HAP-1 (cell line): ENCODE measurements around the gene SLC26A11.
A peak's percentile ranks its signal among the peaks of the same experiment; 100 is the strongest.

Experiments used
- DNase-seq, 2 experiments: peaks; one replicate each; pipeline ENCODE4 v3.0.0-alpha.2; 2016 to 2020; ENCODE audit warnings: low spot score in 2 of 2
- H3K27me3 ChIP-seq: fragments of 250-450 bp; sonication (Bioruptor Pico); 2 replicates; pipeline ENCODE4 v1.5.1; 2020; ENCODE audit warnings: low read depth, mild to moderate bottlenecking, moderate library complexity
- H3K36me3 ChIP-seq: fragments of 250-450 bp; sonication (Bioruptor Pico); replicated peaks from 2 replicates; pipeline ENCODE4 v1.5.1; 2020; ENCODE audit warnings: mild to moderate bottlenecking
- H3K4me1 ChIP-seq: fragments of 250-450 bp; sonication (Bioruptor Pico); 2 replicates; pipeline ENCODE4 v1.5.1; 2020; ENCODE audit warnings: mild to moderate bottlenecking
- H3K4me3 ChIP-seq: fragments of 250-450 bp; sonication (Bioruptor Pico); 2 replicates; pipeline ENCODE4 v1.5.1; 2020; ENCODE audit warnings: mild to moderate bottlenecking, moderate library complexity
- H3K9me3 ChIP-seq: fragments of 250-450 bp; sonication (Bioruptor Pico); 2 replicates; pipeline ENCODE4 v1.5.1; 2020; ENCODE audit warnings: mild to moderate bottlenecking, moderate library complexity
- in situ Hi-C: fragments of 300-500 bp; cut with MboI; formaldehyde crosslinking; loops from 3 replicates; pipeline ENCODE4 v1.14.3; 2020; ENCODE audit warnings: low sequenced_read_pairs, inconsistent platforms, mixed read lengths

Gene SLC26A11

GRCh38 chr17:80260791-80261158 is 40.5 kb downstream of the SLC26A11 start, which contains the start of gene RNF213:
Gene RNF213 (plus strand): TSS chr17:80260852. CDS start chr17:80263682, 2,830 bp downstream.
- in situ Hi-C loops, result no loop called here
- Histone ChIP-seq H3K9me3 (no peaks in the 10 kb centered on the region), H3K4me1 (peaks cover 14% of the 10 kb centered on the region), H3K4me3 (peak within 1 kb of the TSS; percentile 71), H3K36me3 (no peaks in the 10 kb centered on the region; the same call in 1 of the 2 replicates), H3K27me3 (no peaks in the 10 kb centered on the region)
- DNase-seq, result peak; percentile 44 to 72

GRCh38 chr17:80261159-80261894 is 41.1 kb downstream of the SLC26A11 start:
- in situ Hi-C loops, result no loop called here
- peaks cover 14% of the 10 kb centered on the region for H3K4me1 ChIP-seq
- no peaks in the 10 kb centered on the region for H3K9me3 ChIP-seq
- H3K27me3 ChIP-seq, result no peaks in the 10 kb centered on the region
- no peaks in the 10 kb centered on the region; the same call in 1 of the 2 replicates for H3K36me3 ChIP-seq
- DNase-seq, result peak; percentile 61 to 85
- peak overlapping the region; percentile 71 for H3K4me3 ChIP-seq

- H3K4me3 ChIP-seq, result peak overlapping the region; percentile 71
- in situ Hi-C loops, result no loop called here
These were observed 41.7 kb downstream of the SLC26A11 start for GRCh38 chr17:80261895-80262279.

GRCh38 chr17:80262291-80262690 is 42.1 kb downstream of the SLC26A11 start:
- Histone ChIP-seq H3K4me1 (peaks cover 14% of the 10 kb centered on the region), H3K9me3 (no peaks in the 10 kb centered on the region), H3K27me3 (no peaks in the 10 kb centered on the region), H3K36me3 (no peaks in the 10 kb centered on the region; the same call in 1 of the 2 replicates), H3K4me3 (peak overlapping the region; percentile 71; the same call in 1 of the 2 replicates)
- in situ Hi-C loops, result no loop called here
- DNase-seq, result no peak

More at GRCh38 chr17:80261895-80262279, 41.7 kb downstream of the SLC26A11 start:
- H3K27me3 ChIP-seq, result no peaks in the 10 kb centered on the region
- no peaks in the 10 kb centered on the region for H3K9me3 ChIP-seq
- DNase-seq, result no peak
- H3K36me3 ChIP-seq, result no peaks in the 10 kb centered on the region; the same call in 1 of the 2 replicates
- H3K4me1 ChIP-seq, result peaks cover 14% of the 10 kb centered on the region

GRCh38 chr17:80262775-80263244 is 42.6 kb downstream of the SLC26A11 start:
- DNase-seq, result no peak
- Histone ChIP-seq H3K27me3 (no peaks in the 10 kb centered on the region), H3K9me3 (no peaks in the 10 kb centered on the region), H3K4me3 (no peak overlapping the region), H3K36me3 (no peaks in the 10 kb centered on the region; the same call in 1 of the 2 replicates), H3K4me1 (peaks cover 14% of the 10 kb centered on the region)
- in situ Hi-C loops, result no loop called here

GRCh38 chr17:80263253-80264204 is 43.3 kb downstream of the SLC26A11 start:
- in situ Hi-C loops, result no loop called here
- Histone ChIP-seq H3K4me1 (peaks cover 10% of the 10 kb centered on the region), H3K4me3 (no peak overlapping the region), H3K27me3 (no peaks in the 10 kb centered on the region), H3K36me3 (no peaks in the 10 kb centered on the region; the same call in 1 of the 2 replicates), H3K9me3 (no peaks in the 10 kb centered on the region)
- DNase-seq, result no peak

GRCh38 chr17:80264205-80265075 is 44.2 kb downstream of the SLC26A11 start:
- no peaks in the 10 kb centered on the region for H3K9me3 ChIP-seq
- in situ Hi-C loops, result no loop called here
- no peak overlapping the region for H3K4me3 ChIP-seq
- no peak for DNase-seq
- H3K27me3 ChIP-seq, result no peaks in the 10 kb centered on the region
- no peaks in the 10 kb centered on the region; the same call in 1 of the 2 replicates for H3K36me3 ChIP-seq
- peaks cover 10% of the 10 kb centered on the region for H3K4me1 ChIP-seq

GRCh38 chr17:80265205-80266068 is 45.2 kb downstream of the SLC26A11 start:
- H3K27me3 ChIP-seq, result no peaks in the 10 kb centered on the region
- no peaks in the 10 kb centered on the region for H3K9me3 ChIP-seq
- H3K4me1 ChIP-seq, result peaks cover 6% of the 10 kb centered on the region
- DNase-seq, result no peak
- H3K36me3 ChIP-seq, result no peaks in the 10 kb centered on the region; the same call in 1 of the 2 replicates
- in situ Hi-C loops, result no loop called here
- no peak overlapping the region for H3K4me3 ChIP-seq

- no peaks in the 10 kb centered on the region for H3K9me3 ChIP-seq
- no peaks in the 10 kb centered on the region; the same call in 1 of the 2 replicates for H3K36me3 ChIP-seq
- in situ Hi-C loops, result no loop called here
- H3K4me3 ChIP-seq, result no peak overlapping the region
- no peaks in the 10 kb centered on the region for H3K4me1 ChIP-seq
- H3K27me3 ChIP-seq, result no peaks in the 10 kb centered on the region
- DNase-seq, result no peak
These were observed 47.2 kb downstream of the SLC26A11 start for GRCh38 chr17:80267391-80267790.

- no peak for DNase-seq
- Histone ChIP-seq H3K27me3 (no peaks in the 10 kb centered on the region), H3K36me3 (no peaks in the 10 kb centered on the region; the same call in 1 of the 2 replicates), H3K9me3 (no peaks in the 10 kb centered on the region), H3K4me3 (no peak overlapping the region), H3K4me1 (no peaks in the 10 kb centered on the region)
- in situ Hi-C loops, result no loop called here
These were observed 48.2 kb downstream of the SLC26A11 start for GRCh38 chr17:80268427-80268826.

- H3K4me3 ChIP-seq, result no peak overlapping the region
- in situ Hi-C loops, result no loop called here
- no peaks in the 10 kb centered on the region for H3K9me3 ChIP-seq
- no peak for DNase-seq
- H3K27me3 ChIP-seq, result no peaks in the 10 kb centered on the region
- no peaks in the 10 kb centered on the region for H3K4me1 ChIP-seq
- no peaks in the 10 kb centered on the region; the same call in 1 of the 2 replicates for H3K36me3 ChIP-seq
These were observed 49.2 kb downstream of the SLC26A11 start for GRCh38 chr17:80269405-80269807.

GRCh38 chr17:80270104-80270503 is 49.9 kb downstream of the SLC26A11 start:
- no peaks in the 10 kb centered on the region; the same call in 1 of the 2 replicates for H3K36me3 ChIP-seq
- no peak overlapping the region for H3K4me3 ChIP-seq
- H3K27me3 ChIP-seq, result no peaks in the 10 kb centered on the region
- DNase-seq, result no peak
- in situ Hi-C loops, result no loop called here
- no peaks in the 10 kb centered on the region for H3K9me3 ChIP-seq
- H3K4me1 ChIP-seq, result no peaks in the 10 kb centered on the region
